ENCODE data around the gene CACNA2D4.

Gene CACNA2D4

GRCh38 chr12:1767407-1768090, 150.9 kb downstream of the CACNA2D4 start:
- DNase-seq, result no peak

- no peak for DNase-seq
Measured at GRCh38 chr12:1766110-1766509, 152.3 kb downstream of the CACNA2D4 start.

- no peak for DNase-seq
Measured at GRCh38 chr12:1763153-1763552, 155.3 kb downstream of the CACNA2D4 start.

- no peak for DNase-seq
Measured at GRCh38 chr12:1761857-1762256, 156.6 kb downstream of the CACNA2D4 start.

GRCh38 chr12:1760566-1761382, 157.7 kb downstream of the CACNA2D4 start:
- no peak for DNase-seq

- no peak for DNase-seq
Measured at GRCh38 chr12:1758887-1759286, 159.6 kb downstream of the CACNA2D4 start.

GRCh38 chr12:1758376-1758775, 160.1 kb downstream of the CACNA2D4 start:
- no peak for DNase-seq

GRCh38 chr12:1750300-1750699, 168.2 kb downstream of the CACNA2D4 start:
- DNase-seq, result no peak

GRCh38 chr12:1749019-1749418, 169.4 kb downstream of the CACNA2D4 start:
- DNase-seq, result no peak

GRCh38 chr12:1747609-1748008, 170.8 kb downstream of the CACNA2D4 start:
- DNase-seq, result no peak

- DNase-seq, result no peak
Measured at GRCh38 chr12:1744932-1745331, 173.5 kb downstream of the CACNA2D4 start.
